GM20000 (cell line): ENCODE results near the gene SPINK6.

ENCODE experiments used
- DNase-seq: peaks from one replicate; pipeline ENCODE4 v3.0.0; 2012; ENCODE audit warnings: low spot score
- CTCF ChIP-seq: IDR thresholded peaks from 2 replicates; pipeline ENCODE4 v1.5.1; 2012; ENCODE audit warnings: mild to moderate bottlenecking, control low read depth; ENCODE audit errors: extremely low read depth, missing control alignments

The SPINK6 gene

GRCh38 chr5:148224117-148224742 lies 21.4 kb downstream of the SPINK6 start:
- TF ChIP-seq CTCF, result no peak
- DNase-seq, result no peak

GRCh38 chr5:148228392-148228984 lies 25.6 kb downstream of the SPINK6 start:
- no peak for TF ChIP-seq CTCF
- DNase-seq, result no peak

- no peak for TF ChIP-seq CTCF
- no peak for DNase-seq
These were observed 27.0 kb downstream of the SPINK6 start for GRCh38 chr5:148229840-148230239.

- no peak for DNase-seq
- TF ChIP-seq CTCF, result no peak
These were observed 27.4 kb downstream of the SPINK6 start for GRCh38 chr5:148230240-148230639.

GRCh38 chr5:148237785-148238417 lies 35.1 kb downstream of the SPINK6 start:
- DNase-seq, result no peak
- TF ChIP-seq CTCF, result no peak

GRCh38 chr5:148238418-148238794 lies 35.6 kb downstream of the SPINK6 start, which contains the start of gene MARCOL:
Gene MARCOL (plus strand): TSS chr5:148238525. CDS start chr5:148238598, 73 bp downstream.
- no peak for DNase-seq
- no peak for TF ChIP-seq CTCF

- no peak for TF ChIP-seq CTCF
- DNase-seq, result no peak
These were observed 46.1 kb downstream of the SPINK6 start for GRCh38 chr5:148248894-148249293.
